A673 (cell line): ENCODE results near the gene TNFRSF11A. TPM values are rescaled to one million over a fixed set of nuclear protein-coding genes. Genes with fewer than 3 reads are reported as not detected.

Experiments
- BruUV-seq: library from RNA; stranded (reverse); fragments of 400-500 nt; replicated peaks from 2 replicates; lab custom pipeline; 2021; lab: Mats Ljungman, UMichigan
- CTCF ChIA-PET: fragments of 300-600 bp; sonication (Branson Sonifier 250); formaldehyde crosslinking; loops from one replicate; lab custom pipeline; 2022; ENCODE audit warnings: antibody characterized with exemption; lab: Charles Lee
- POLR2A ChIA-PET: fragments of 300-600 bp; sonication (Branson Sonifier 250); formaldehyde crosslinking; loops from one replicate; lab custom pipeline; 2022; ENCODE audit warnings: antibody characterized with exemption; ENCODE audit not compliant: low non-redundant PET; lab: Charles Lee
- DNase-seq: peaks from one replicate; pipeline ENCODE4 v3.0.0-alpha.2; 2015; ENCODE audit warnings: low spot score
- H3K27ac ChIP-seq: fragments of 200-600 bp; sonication (generic); 2 replicates; pipeline ENCODE4 v1.5.1; 2016; ENCODE audit warnings: mixed run types, low read depth, mild to moderate bottlenecking, mixed read lengths, antibody characterized with exemption, low read length; ENCODE audit not compliant: poor library complexity, severe bottlenecking
- H3K27me3 ChIP-seq: fragments of 200-600 bp; sonication (generic); replicated peaks from 2 replicates; pipeline ENCODE4 v1.6.1; 2017; ENCODE audit warnings: mixed run types, low read depth, mild to moderate bottlenecking, mixed read lengths, antibody characterized with exemption, low read length; ENCODE audit not compliant: insufficient read depth, poor library complexity
- H3K36me3 ChIP-seq: fragments of 200-600 bp; sonication (generic); 2 replicates; pipeline ENCODE4 v1.6.1; 2016; ENCODE audit warnings: mixed run types, mild to moderate bottlenecking, mixed read lengths, antibody characterized with exemption, low read length; ENCODE audit not compliant: insufficient read depth, poor library complexity, severe bottlenecking
- H3K4me1 ChIP-seq: fragments of 200-600 bp; sonication (generic); 2 replicates; pipeline ENCODE4 v1.6.1; 2017; ENCODE audit warnings: mixed run types, mild to moderate bottlenecking, mixed read lengths, antibody characterized with exemption, low read length; ENCODE audit not compliant: insufficient read depth, poor library complexity, severe bottlenecking
- H3K4me3 ChIP-seq: fragments of 200-600 bp; sonication (generic); 2 replicates; pipeline ENCODE4 v1.5.1; 2016; ENCODE audit warnings: low read depth, mixed run types, mild to moderate bottlenecking, mixed read lengths, low read length; ENCODE audit not compliant: poor library complexity, severe bottlenecking
- H3K9me3 ChIP-seq: fragments of 200-600 bp; sonication (generic); 2 replicates; pipeline ENCODE4 v1.6.1; 2016; ENCODE audit warnings: mixed run types, low read depth, mild to moderate bottlenecking, mixed read lengths, antibody characterized with exemption, low read length; ENCODE audit not compliant: poor library complexity, severe bottlenecking
- CTCF ChIP-seq: fragments of 300-800, 200-600 bp; sonication (generic); conservative IDR thresholded peaks from 2 replicates; pipeline ENCODE4 v1.5.1; 2017; ENCODE audit warnings: low read depth, mild to moderate bottlenecking, antibody characterized with exemption, low read length, moderate library complexity, mixed read lengths
- EZH2 ChIP-seq: fragments of 200-600 bp; sonication (generic); IDR thresholded peaks from 2 replicates; pipeline ENCODE4 v1.6.1; 2017; ENCODE audit warnings: borderline replicate concordance, low read depth, mild to moderate bottlenecking, mixed read lengths, antibody characterized with exemption, low read length; ENCODE audit not compliant: poor library complexity, severe bottlenecking
- intact Hi-C: fragments of 100-400 bp; cut with micrococcal nuclease; formaldehyde crosslinking; loops from one replicate; pipeline ENCODE4 v1.10.0; 2022; ENCODE audit not compliant: unreplicated experiment
- total RNA-seq: library from RNA; stranded (reverse); gene quantifications from 2 replicates; pipeline ENCODE4 v1.2.3, GENCODE V29; 2021

TNFRSF11A gene
- total RNA-seq, 1 experiment from 2014 or later = 0.37 TPM

DNA sequence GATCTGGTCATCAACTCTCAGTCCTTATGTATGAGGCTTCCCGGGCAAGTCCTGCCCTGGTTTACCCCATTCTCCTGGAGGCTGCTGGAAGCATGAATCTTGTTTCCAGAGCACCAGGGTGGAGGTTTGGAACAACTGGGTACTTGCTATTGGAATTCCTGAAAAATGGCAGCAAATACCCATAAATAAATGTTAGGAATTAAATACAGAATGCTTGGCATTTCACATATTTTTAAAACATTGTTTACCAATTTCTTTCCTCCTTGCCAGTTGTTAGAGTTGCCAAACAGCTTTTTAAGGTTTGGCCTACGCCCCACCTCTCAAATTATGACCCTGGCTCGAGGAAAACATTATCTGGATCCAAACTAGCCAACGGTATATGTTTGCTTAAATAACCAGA is 107.1 kb downstream of the TNFRSF11A start:
- H3K27ac ChIP-seq = no peak overlapping the region
- no peaks in the 10 kb centered on the region for H3K36me3 ChIP-seq
- intact Hi-C loops = loop anchor here (10.0 kb wide), 1 partner anchor 553 kb away; no protein-coding TSS in a partner anchor
- ChIA-PET CTCF (no interaction called here), POLR2A (no interaction called here)
- H3K9me3 ChIP-seq = peaks cover 4% of the 10 kb centered on the region
- H3K27me3 ChIP-seq = no peaks in the 10 kb centered on the region
- TF ChIP-seq CTCF (no peak), EZH2 (no peak)
- no peak overlapping the region for H3K4me3 ChIP-seq
- H3K4me1 ChIP-seq = peaks cover 25% of the 10 kb centered on the region
- no TSS peak for BruUV-seq
- DNase-seq = no peak

GRCh38 chr18:62434798-62435197 is 109.7 kb downstream of the TNFRSF11A start:
- Histone ChIP-seq H3K36me3 (no peaks in the 10 kb centered on the region), H3K4me3 (no peak overlapping the region), H3K4me1 (peaks cover 34% of the 10 kb centered on the region), H3K27ac (no peak overlapping the region), H3K27me3 (no peaks in the 10 kb centered on the region), H3K9me3 (peaks cover under 1% of the 10 kb centered on the region)
- BruUV-seq = no TSS peak
- TF ChIP-seq CTCF (no peak), EZH2 (no peak)
- ChIA-PET CTCF (interaction anchor here (1.5 kb wide), 1 partner anchor 9 kb away, joined by 6 read pairs; no protein-coding TSS in a partner anchor), POLR2A (no interaction called here)
- DNase-seq = peak; percentile 68
- intact Hi-C loops = loop anchor here (10.0 kb wide), 1 partner anchor 550 kb away; no protein-coding TSS in a partner anchor

DNA sequence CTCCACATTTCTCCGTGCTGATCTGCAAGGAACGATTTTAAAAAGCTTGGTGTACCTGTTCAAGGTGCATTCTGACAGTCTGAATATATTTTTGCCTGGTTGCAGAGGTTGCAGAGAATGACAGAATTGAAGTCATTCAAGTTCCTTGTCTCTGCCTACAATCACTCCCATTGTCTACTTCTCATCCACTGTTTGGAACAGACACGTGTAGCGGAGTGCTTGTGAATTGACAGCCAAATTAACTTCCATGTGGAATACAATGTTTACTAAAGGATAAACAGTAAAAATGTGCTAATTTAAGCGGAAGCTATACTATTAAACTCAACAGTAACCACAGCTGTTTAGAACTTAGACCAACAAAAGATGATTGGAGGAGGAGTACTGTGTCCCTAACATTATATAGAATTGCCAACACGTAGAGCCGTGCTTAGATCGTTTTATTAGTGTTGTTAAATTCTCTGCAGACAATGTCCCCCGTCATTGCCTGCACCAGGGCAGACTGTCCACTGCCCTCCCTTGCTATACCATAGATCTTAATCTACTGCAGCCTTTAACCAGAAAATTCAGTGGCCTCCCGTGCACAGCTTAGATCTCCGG is 110.4 kb downstream of the TNFRSF11A start:
- Histone ChIP-seq H3K4me3 (no peak overlapping the region), H3K4me1 (peaks cover 34% of the 10 kb centered on the region), H3K27ac (no peak overlapping the region), H3K9me3 (no peaks in the 10 kb centered on the region), H3K27me3 (no peaks in the 10 kb centered on the region), H3K36me3 (no peaks in the 10 kb centered on the region)
- CTCF ChIA-PET = interaction anchor here (0.6 to 1.5 kb wide), 2 partner anchors 10 to 151 kb away, joined by 4 to 6 read pairs; no protein-coding TSS in a partner anchor
- BruUV-seq = no TSS peak
- POLR2A ChIA-PET = no interaction called here
- TF ChIP-seq EZH2 = no peak
- no peak for TF ChIP-seq CTCF
- intact Hi-C loops = loop anchor here (10.0 kb wide), 1 partner anchor 549 kb away; no protein-coding TSS in a partner anchor
- DNase-seq = no peak
